Peyer's patch (tissue), 4 donors: ENCODE data around the gene RRBP1.

Experiments
- CTCF ChIP-seq, 6 experiments: fragments of 450-650 bp in 4 of 6; fragments of 200-600 bp in 2 of 6; sonication (generic) in 1 of 6; IDR thresholded peaks; one replicate each; pipeline ENCODE4 v1.5.1; 2017 to 2019; ENCODE audit warnings: antibody characterized with exemption in 6 of 6, mild to moderate bottlenecking in 3 of 6, moderate library complexity in 1 of 6
- POLR2A ChIP-seq, 2 donors: fragments of 450-650 bp; IDR thresholded peaks; one replicate each; pipeline ENCODE4 v1.5.1; 2017; ENCODE audit warnings: antibody characterized with exemption in 2 of 2, mild to moderate bottlenecking in 2 of 2, moderate library complexity in 2 of 2

GRCh38 chr20:17660667-17661066 is 21.4 kb downstream of the RRBP1 start:
- TF ChIP-seq POLR2A (IDR thresholded peaks at IDR 0.05) (no peak), CTCF (IDR thresholded peaks at IDR 0.05) (no peak)
